Caco-2 (cell line): ENCODE data around the gene TCTN1. TPM values are rescaled to one million over a fixed set of nuclear protein-coding genes. Genes with fewer than 3 reads are reported as not detected.

ENCODE experiments used
- BruUV-seq: library from RNA; stranded (reverse); fragments of 400-500 nt; replicated peaks from 2 replicates; lab custom pipeline; 2021; lab: Mats Ljungman, UMichigan
- CTCF ChIA-PET: fragments of 300-600 bp; sonication (Branson Sonifier 250); formaldehyde crosslinking; loops from one replicate; lab custom pipeline; 2022; ENCODE audit warnings: antibody characterized with exemption; lab: Charles Lee
- POLR2A ChIA-PET: fragments of 300-600 bp; sonication (Branson Sonifier 250); formaldehyde crosslinking; loops from one replicate; lab custom pipeline; 2022; ENCODE audit warnings: antibody characterized with exemption; lab: Charles Lee
- DNase-seq, 2 experiments: peaks; one replicate each; pipeline versions ENCODE4 v3.0.0 to v3.0.0-alpha.2; 2020 to 2022
- H3K27me3 ChIP-seq: replicated peaks from 2 replicates; pipeline ENCODE4 v1.6.0; 2011; ENCODE audit warnings: low read length; ENCODE audit not compliant: control insufficient read depth, insufficient read depth
- H3K36me3 ChIP-seq: 2 replicates; pipeline ENCODE4 v1.5.1; 2011; ENCODE audit warnings: low read length; ENCODE audit not compliant: control insufficient read depth, insufficient read depth
- H3K4me1 ChIP-seq: fragments of 250-450 bp; sonication (Bioruptor Pico); 2 replicates; pipeline ENCODE4 v1.5.1; 2020; ENCODE audit warnings: mild to moderate bottlenecking
- H3K4me3 ChIP-seq: 2 replicates; pipeline ENCODE4 v1.5.1; 2011; ENCODE audit warnings: low read depth, mild to moderate bottlenecking, control low read depth, low read length
- H3K9me3 ChIP-seq: fragments of 250-450 bp; sonication (Bioruptor Pico); 2 replicates; pipeline ENCODE4 v1.5.1; 2020; ENCODE audit warnings: mild to moderate bottlenecking, moderate library complexity
- H3K27ac Mint-ChIP-seq: one replicate; pipeline ENCODE4 v1.8.0; 2022; ENCODE audit warnings: mixed read lengths; ENCODE audit not compliant: unreplicated experiment
- H3K27me3 Mint-ChIP-seq: one replicate; pipeline ENCODE4 v1.8.0; 2022; ENCODE audit warnings: mixed read lengths; ENCODE audit not compliant: insufficient read depth, unreplicated experiment
- H3K36me3 Mint-ChIP-seq: one replicate; pipeline ENCODE4 v1.8.0; 2022; ENCODE audit warnings: mild to moderate bottlenecking, mixed read lengths; ENCODE audit not compliant: insufficient read depth, unreplicated experiment
- H3K4me1 Mint-ChIP-seq: one replicate; pipeline ENCODE4 v1.8.0; 2022; ENCODE audit warnings: low read depth, mixed read lengths; ENCODE audit not compliant: unreplicated experiment
- H3K4me3 Mint-ChIP-seq: one replicate; pipeline ENCODE4 v1.8.0; 2022; ENCODE audit warnings: mild to moderate bottlenecking, moderate library complexity, mixed read lengths; ENCODE audit not compliant: unreplicated experiment
- H3K9me3 Mint-ChIP-seq: one replicate; pipeline ENCODE4 v1.8.0; 2022; ENCODE audit warnings: mixed read lengths; ENCODE audit not compliant: unreplicated experiment
- intact Hi-C: fragments of 100-400 bp; cut with micrococcal nuclease; formaldehyde crosslinking; loops from one replicate; pipeline ENCODE4 v1.10.0; 2022; ENCODE audit not compliant: unreplicated experiment
- total RNA-seq: library from RNA; stranded (reverse); gene quantifications from 2 replicates; pipeline ENCODE4 v1.2.3, GENCODE V29; 2022
- TF ChIP-seq, protein P1 (sequence below), 2 experiments: fragments of 200-600 bp in 1 of 2; IDR thresholded peaks; 1 replicate in 1 of 2; 2 replicates in 1 of 2; pipeline versions ENCODE4 v1.5.1 to v1.8.0; 2011 to 2022; ENCODE audit warnings: antibody characterized with exemption in 1 of 2, control low read depth in 1 of 2, inconsistent platforms in 1 of 2, low read depth in 1 of 2, low read length in 1 of 2, mild to moderate bottlenecking in 1 of 2, moderate library complexity in 1 of 2; ENCODE audit not compliant: insufficient read depth in 1 of 2, severe bottlenecking in 1 of 2, unreplicated experiment in 1 of 2

Gene TCTN1
- total RNA-seq, 1 experiment from 2014 or later: 13.8 TPM

DNA sequence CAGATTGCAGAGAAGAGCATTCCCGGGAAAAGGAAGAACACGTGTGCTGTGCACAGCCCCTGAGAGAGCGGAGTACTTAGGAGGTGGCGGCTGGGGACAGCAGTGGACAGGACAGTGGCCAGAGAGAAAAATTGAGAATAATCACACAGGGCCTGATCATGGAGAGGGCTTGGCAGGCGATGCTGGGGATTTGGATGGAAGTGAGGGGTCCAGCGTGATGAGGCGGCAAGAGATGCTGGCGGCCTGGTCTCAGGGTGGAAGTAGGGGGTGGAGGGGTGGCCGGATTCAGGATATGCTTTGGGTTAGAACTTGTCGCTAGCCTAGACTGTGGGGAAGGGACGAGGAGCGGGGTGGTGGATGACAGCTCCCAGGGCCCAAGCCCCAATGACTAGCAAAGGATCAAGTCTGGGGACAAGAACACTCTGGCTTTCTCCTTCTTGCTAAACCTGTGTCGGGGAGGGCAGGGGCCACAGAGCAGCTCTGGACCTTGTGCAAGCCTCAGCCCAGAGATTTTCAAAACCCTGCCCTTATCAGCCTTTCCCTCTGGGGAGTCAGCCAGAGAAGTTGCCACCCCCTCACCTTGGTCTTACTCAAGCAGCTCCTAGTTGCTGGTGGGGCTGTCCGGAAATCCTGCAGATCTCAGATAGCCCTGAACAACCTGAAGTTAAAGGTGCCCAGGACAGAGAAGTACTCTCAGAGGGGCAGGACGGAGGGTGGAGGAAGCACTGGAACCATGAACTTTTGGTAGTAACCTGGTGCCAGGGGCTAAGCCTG, 73.7 kb downstream of the TCTN1 start:
- no peaks in the 10 kb centered on the region for H3K9me3 Mint-ChIP-seq
- intact Hi-C loops: loop anchor here (10.0 kb wide), 1 partner anchor 223 kb away; the partner anchor contains the start of genes FAM216A and GPN3
- BruUV-seq: no TSS peak
- no peaks in the 10 kb centered on the region for H3K36me3 Mint-ChIP-seq
- H3K4me1 ChIP-seq: no peaks in the 10 kb centered on the region
- TF ChIP-seq, protein P1, sequence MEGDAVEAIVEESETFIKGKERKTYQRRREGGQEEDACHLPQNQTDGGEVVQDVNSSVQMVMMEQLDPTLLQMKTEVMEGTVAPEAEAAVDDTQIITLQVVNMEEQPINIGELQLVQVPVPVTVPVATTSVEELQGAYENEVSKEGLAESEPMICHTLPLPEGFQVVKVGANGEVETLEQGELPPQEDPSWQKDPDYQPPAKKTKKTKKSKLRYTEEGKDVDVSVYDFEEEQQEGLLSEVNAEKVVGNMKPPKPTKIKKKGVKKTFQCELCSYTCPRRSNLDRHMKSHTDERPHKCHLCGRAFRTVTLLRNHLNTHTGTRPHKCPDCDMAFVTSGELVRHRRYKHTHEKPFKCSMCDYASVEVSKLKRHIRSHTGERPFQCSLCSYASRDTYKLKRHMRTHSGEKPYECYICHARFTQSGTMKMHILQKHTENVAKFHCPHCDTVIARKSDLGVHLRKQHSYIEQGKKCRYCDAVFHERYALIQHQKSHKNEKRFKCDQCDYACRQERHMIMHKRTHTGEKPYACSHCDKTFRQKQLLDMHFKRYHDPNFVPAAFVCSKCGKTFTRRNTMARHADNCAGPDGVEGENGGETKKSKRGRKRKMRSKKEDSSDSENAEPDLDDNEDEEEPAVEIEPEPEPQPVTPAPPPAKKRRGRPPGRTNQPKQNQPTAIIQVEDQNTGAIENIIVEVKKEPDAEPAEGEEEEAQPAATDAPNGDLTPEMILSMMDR (IDR thresholded peaks at IDR 0.05; ENCODE audit: insufficient read depth in 1 of 2, low read depth in 1 of 2, low read length in 1 of 2, severe bottlenecking in 1 of 2, unreplicated experiment in 1 of 2): no peak
- CTCF ChIA-PET: no interaction called here
- H3K27ac Mint-ChIP-seq: no peak overlapping the region
- H3K27me3 ChIP-seq: no peaks in the 10 kb centered on the region
- peaks cover 16% of the 10 kb centered on the region for H3K4me1 Mint-ChIP-seq
- no peaks in the 10 kb centered on the region for H3K36me3 ChIP-seq
- H3K9me3 ChIP-seq: no peaks in the 10 kb centered on the region
- no peak for DNase-seq
- peak overlapping the region; percentile 60 for H3K4me3 Mint-ChIP-seq
- no peak overlapping the region for H3K4me3 ChIP-seq
- POLR2A ChIA-PET: no interaction called here
- peaks cover 8% of the 10 kb centered on the region for H3K27me3 Mint-ChIP-seq

DNA sequence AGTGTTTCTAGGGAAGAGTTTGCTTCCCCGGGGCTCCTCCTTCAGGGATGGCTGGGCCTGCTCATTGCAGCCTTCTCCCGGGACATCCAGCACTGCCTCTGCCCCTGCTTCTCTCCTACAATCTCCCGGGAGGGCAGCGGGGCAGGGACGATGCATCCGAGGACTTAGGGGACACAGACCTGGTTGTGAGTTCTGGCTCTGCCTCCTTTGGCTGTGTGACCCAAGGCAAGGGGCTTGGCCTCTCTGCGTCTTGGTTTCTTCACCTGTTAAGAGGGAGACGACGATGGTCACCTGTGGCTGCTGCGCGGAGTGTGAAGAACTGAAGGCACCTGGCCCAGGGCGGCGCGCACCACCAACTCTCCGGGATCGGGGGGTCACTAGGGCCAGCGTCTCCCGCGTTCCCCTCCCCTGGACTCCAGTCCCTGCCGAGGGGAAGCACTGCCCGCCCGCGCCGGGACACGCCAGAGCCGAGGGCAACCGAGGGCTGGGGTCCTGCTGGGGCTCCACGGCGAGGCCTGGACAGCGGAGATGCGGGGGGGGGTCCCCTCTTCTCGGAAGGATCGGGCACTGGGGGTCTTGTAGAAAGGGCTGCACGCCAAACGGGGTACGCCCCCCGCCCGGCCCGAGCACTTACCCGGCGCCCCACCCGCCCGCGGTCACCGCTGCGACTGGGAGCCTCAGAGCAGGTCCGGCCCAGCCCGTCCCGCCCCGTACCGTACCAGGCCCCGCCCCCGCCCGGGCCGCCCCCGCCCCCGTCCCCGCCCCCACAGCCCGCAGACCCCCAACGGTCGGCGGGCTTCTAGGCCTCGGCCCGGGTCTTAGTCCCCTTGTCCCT, 74.7 kb downstream of the TCTN1 start, which contains the start of gene HVCN1:
TSS of gene HVCN1 (minus strand) at position 670 of the 835 bp plus-strand sequence. CDS start 5,870 bp downstream, outside the sequence.
- peak within 1 kb of the TSS; percentile 74 for H3K4me3 Mint-ChIP-seq
- peaks cover 16% of the 10 kb centered on the region for H3K4me1 Mint-ChIP-seq
- no TSS peak for BruUV-seq
- H3K9me3 ChIP-seq: no peaks in the 10 kb centered on the region
- H3K9me3 Mint-ChIP-seq: no peaks in the 10 kb centered on the region
- DNase-seq: peak in 1 of 2 experiments; percentile 29
- no peaks in the 10 kb centered on the region for H3K36me3 Mint-ChIP-seq
- peaks cover 8% of the 10 kb centered on the region for H3K27me3 Mint-ChIP-seq
- intact Hi-C loops: loop anchor here (10.0 kb wide), 1 partner anchor 224 kb away; the partner anchor contains the start of genes FAM216A and GPN3
- CTCF ChIA-PET: interaction anchor here (0.9 kb wide), 1 partner anchor 324 kb away, joined by 3 read pairs; no protein-coding TSS in a partner anchor
- H3K36me3 ChIP-seq: no peaks in the 10 kb centered on the region
- TF ChIP-seq, protein P1 (IDR thresholded peaks at IDR 0.05; ENCODE audit: insufficient read depth in 1 of 2, low read depth in 1 of 2, low read length in 1 of 2, severe bottlenecking in 1 of 2, unreplicated experiment in 1 of 2): no peak
- H3K4me1 ChIP-seq: no peaks in the 10 kb centered on the region
- peak within 1 kb of the TSS; percentile 51 for H3K4me3 ChIP-seq
- H3K27ac Mint-ChIP-seq: no peak within 1 kb of the TSS
- POLR2A ChIA-PET: no interaction called here
- no peaks in the 10 kb centered on the region for H3K27me3 ChIP-seq
